Islet precursor cell (in vitro differentiated cells): ENCODE results near the gene ALDH9A1.
"Not testable (repeated sequence)": the region's sequence is repeated elsewhere in the genome, so short reads cannot be mapped to it uniquely, and the experiment has no call there.

ENCODE experiments used
- DNase-seq: peaks from one replicate; pipeline ENCODE4 v3.0.0-alpha.2; 2018

Gene ALDH9A1

GRCh38 chr1:165697881-165698760 lies at the start of gene ALDH9A1:
TSS of gene ALDH9A1 (minus strand) at chr1:165698562. CDS start at chr1:165698558, 4 bp downstream.
- peak; percentile 97 for DNase-seq

DNA sequence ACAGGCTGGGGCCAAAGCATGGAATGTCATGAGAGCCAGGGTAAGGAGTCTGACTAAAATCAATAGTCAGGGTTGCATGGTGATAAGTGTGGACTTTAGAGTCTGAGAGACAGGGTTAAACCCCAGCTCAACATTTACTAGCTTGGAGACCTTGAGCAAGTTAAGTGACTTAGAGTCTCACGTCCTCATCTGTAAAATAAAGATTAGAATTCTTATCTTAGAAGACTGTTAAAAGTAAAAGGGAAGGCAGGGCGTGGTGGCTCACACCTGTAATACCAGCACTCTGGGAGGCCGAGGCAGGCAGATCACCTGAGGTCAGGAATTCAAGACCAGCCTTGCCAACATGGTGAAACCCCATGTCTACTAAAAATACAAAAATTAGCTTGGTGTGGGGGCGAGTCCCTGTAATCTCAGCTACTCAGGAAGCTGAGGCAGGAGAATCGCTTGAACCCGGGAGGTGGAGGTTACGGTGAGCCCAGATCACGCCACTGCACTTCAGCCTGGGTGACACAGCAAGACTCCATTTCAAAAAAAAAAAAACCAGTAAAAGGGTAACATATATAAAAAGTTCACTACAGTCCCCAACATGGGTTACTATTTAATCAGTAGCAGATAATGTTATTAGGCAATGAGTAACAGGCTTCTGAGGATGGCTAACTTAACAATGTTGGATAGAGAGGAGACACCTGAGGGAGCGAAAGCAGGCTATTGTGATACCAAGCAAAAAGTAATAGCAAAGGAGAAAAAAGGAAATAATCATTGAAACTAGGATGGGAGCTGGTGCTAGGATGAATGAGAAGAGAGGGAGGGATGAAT lies 49.5 kb upstream of the ALDH9A1 start:
- DNase-seq, result no peak

DNA sequence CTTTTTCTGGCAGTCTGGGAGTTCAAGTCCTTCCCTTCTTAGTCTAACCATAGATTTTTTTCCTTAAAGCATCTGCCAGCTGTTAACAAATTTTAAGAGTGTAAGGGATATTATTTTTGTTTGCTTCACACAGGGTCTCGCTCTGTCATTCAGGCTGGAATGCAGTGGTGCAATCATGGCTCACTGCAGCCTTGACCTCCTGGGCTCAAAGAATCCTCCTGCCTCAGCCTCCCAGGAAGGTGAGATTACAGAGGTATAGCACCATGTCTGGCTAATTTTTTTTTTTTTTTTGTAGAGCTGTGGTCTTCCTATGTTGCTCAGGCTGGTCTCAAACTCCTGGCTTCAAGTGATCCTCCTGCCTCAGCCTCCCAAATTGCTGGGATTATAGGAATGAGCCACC lies 46.6 kb upstream of the ALDH9A1 start:
- DNase-seq, result not testable (repeated sequence)

GRCh38 chr1:165742194-165742593 lies 43.8 kb upstream of the ALDH9A1 start:
- DNase-seq, result no peak

DNA sequence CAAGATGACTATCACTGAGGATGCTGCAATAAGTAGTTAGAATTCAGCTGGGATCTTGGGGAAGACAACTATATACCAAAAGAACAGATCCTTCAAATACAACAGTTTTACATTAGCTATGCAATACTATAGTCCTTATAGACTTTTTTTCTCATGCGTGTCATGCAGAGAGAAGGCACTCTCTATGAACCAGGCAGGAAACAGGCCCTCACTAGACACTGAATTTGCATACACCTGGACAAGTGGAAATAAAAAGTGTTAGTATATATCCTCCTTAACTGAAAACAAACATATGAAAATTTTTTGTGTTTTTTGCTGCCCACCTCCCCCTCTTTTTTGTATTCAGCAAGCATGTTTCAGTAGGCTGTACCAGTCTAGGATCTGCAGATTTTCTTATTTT lies 40.4 kb upstream of the ALDH9A1 start:
- no peak for DNase-seq

DNA sequence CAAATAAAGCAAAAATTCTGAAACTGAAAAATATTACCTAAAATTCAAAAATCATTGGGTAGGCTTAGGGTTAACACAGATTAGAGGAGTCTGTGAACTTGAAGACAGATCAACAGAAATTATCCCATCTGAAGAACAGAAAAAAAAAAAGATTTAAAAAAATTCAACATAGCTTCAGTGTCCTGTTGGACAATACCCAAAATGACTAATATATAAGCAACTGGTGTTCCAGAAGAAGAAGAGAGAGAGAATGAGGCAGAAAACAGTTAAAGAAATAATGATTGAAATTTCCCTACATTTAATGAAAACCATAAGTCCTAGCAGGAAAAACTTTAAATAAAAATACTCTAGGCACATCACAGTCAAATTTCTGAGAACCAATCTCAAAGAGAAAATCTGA lies 38.8 kb upstream of the ALDH9A1 start:
- no peak for DNase-seq

DNA sequence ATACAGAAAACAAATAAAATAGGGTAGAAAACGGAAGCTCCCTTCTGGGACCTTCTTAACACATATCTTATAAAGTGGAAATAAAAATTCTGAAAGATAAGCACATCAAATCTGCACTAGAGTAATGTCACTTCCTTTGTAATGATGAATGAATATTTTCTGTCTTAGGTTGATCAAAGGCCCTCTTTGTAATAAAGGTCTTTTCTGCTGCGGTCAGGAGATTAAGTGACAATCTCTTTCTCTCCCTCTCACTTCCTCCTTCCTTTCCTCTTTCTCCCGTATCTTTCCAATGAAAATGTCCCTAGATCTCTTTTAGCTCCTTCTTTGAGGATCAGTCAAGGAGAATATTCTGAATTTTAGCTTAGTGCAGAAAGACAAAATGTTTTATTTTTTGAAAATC lies 36.5 kb upstream of the ALDH9A1 start:
- DNase-seq, result no peak

GRCh38 chr1:165726841-165727240 lies 28.5 kb upstream of the ALDH9A1 start:
- no peak for DNase-seq

- DNase-seq, result no peak
Observed at GRCh38 chr1:165726169-165726568, 27.8 kb upstream of the ALDH9A1 start.

DNA sequence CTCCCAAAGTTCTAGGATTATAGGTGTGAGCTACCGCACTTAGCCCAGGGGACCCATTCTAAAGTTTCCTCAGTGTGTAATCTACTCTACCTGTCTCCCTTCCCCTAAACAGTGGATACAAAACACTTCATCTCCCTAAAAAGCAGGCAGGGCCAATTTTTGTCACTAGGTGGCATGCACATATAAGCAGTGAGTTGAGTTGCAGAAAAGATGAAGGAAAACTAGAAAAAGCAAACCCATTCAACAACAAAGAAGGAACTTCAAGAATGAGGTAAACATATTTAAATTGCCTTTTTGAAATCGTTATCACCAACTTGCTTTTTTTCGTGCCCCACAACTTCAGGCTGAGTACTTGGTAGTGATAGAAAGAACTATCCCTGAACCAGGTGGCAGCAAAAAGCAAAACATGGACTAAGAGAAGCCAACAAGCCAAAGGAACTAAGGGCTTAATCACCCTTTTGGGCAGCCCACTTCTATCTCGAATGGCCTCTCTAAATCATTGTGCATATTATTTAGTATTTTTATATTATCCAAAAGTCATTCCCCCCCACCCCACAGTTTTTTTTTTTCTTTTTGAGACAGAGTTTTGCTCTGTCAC lies 19.7 kb upstream of the ALDH9A1 start:
- peak; percentile 79 for DNase-seq

- DNase-seq, result not testable (repeated sequence)
Observed at GRCh38 chr1:165716265-165717051, 18.1 kb upstream of the ALDH9A1 start.

DNA sequence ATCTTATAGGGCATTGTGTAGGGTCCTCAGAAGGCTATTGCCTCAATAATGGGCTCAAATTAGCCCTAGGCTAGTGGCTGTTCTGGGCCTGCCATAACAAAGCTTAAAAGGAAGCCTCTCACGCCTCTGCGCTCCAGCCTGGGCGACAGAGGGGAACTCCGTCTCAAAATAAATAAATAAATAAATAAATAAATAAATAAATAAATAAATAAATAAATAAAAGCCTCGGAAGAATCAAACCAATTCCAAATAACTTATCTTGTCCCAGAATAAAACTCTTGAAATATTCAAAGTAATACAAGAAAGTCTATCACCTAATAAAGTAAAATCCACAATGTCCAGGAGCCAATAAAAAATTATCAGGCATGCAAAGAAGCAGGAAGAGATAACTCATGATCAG lies 14.4 kb upstream of the ALDH9A1 start:
- DNase-seq, result no peak

- DNase-seq, result no peak
Observed at GRCh38 chr1:165707984-165708706, 9.8 kb upstream of the ALDH9A1 start.

GRCh38 chr1:165703648-165704047 lies 5.3 kb upstream of the ALDH9A1 start:
- no peak for DNase-seq

DNA sequence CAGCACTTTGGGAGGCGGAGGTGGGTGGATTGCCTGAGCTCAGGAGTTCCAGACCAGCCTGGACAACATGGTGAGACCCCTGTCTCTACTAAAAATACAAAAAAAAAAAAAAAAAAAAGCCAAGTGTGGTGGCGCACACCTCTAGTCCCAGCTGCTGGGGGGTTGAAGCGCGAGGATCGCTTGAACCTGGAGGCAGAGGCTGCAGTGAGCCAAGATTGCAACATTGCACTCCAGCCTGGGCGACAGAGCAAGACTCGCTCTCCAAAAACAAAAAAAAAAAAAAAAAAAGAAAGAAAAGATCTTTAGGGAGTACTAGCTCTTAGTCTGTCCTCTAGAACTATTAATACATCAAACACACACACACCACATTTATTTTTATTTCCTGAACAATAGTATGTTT lies 3.6 kb upstream of the ALDH9A1 start:
- not testable (repeated sequence) for DNase-seq

GRCh38 chr1:165699577-165699976 lies 1.2 kb upstream of the ALDH9A1 start:
- no peak for DNase-seq

GRCh38 chr1:165698761-165699052 lies 345 bp upstream of the ALDH9A1 start:
- no peak for DNase-seq

- no peak for DNase-seq
Observed at GRCh38 chr1:165697491-165697880, 876 bp downstream of the ALDH9A1 start.

DNA sequence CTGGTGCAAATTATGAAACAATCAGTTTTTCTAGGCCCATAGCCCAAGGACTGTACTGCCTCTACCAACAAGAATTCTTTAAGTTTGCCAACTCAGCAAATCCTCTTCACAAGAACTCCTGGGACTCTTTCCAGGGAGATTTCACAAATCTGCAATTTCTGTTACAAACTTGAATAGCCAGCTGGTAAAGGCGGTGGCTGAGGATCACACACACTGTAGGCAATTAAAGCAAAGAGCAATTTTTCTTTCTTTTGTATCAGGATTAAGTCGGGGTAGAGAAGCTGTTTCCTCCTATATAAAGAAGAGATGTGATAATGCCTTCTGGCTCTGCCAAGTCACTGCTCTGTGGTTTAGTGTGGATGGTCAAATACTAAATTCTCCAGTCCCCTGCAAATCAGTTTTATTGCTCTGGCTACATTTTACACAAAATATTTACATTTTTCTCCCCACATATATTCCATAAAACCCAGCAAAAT lies 1.7 kb downstream of the ALDH9A1 start:
- no peak for DNase-seq

DNA sequence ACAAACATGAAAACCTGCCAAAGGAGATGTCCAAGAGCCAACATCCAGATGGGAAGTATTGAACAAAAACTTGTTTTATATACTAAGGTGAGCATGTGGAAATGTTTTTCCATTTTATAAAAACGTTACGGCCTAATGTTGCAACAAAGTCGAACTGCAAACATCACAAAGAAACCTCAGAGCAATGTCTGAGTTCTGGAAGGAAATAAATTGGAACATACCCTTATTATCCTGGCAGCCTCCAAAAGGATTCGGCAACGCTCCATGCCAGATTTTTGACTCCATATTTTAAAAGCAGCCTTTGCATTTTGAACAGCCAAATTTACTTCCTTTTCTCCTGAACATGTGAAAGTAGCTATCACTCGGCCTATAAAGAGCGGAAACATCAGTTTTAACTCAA lies 3.3 kb downstream of the ALDH9A1 start:
- DNase-seq, result no peak

DNA sequence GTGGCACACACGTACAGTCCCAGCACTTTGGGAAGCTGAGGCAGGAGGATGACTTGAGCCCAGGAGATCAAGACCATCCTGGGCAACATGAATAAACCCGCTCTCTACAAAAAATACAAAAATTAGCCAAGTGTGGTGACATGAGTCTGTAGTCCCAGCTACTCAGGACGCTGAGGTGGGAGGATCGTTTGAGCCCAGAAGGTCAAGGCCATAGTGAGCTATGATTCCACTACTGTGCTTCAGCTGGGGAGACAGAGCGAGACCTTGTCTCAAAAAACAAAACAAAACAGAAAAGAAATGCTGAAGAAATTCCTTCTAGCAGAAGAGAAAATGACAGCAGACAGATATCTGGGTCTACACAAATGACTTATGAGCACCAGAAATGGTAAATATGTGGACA lies 10.3 kb downstream of the ALDH9A1 start:
- DNase-seq, result no peak

DNA sequence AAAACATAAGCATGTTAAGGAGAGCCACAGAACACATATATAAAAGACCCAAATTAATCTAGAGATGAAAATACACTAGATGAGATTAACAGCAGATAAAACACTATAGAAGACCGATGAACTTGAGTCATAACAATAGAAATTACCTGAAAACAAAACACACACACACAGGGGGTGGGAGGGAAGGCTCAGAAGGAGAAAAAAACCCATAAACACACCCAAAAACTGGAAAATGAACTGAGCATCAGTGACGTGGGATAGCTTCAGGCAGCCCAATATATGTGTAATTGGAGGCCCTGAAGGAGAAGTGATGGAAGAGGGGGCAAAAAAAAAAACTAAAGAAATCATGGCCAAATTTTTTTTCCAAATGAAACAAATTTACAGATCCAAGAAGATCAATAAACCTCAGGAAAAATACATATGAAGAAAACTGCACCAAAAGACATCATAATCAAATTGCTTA lies 11.4 kb downstream of the ALDH9A1 start:
- DNase-seq, result no peak
